RWPE1 (cell line): Measurements from ENCODE around the gene PRSS37.
"Not testable (repeated sequence)": the region's sequence is repeated elsewhere in the genome, so short reads cannot be mapped to it uniquely, and the experiment has no call there.

Experiments
- CTCF ChIA-PET: fragments of 350-600 bp; sonication (Branson Sonifier 250); formaldehyde crosslinking; extraction: SDS; loops from one replicate; lab custom pipeline; 2021; lab: Yijun Ruan, JAX
- POLR2A ChIA-PET: fragments of 400-600 bp; formaldehyde crosslinking; extraction: SDS; loops from one replicate; lab custom pipeline; 2020; ENCODE audit warnings: antibody characterized with exemption; ENCODE audit not compliant: low non-redundant PET; lab: Yijun Ruan, JAX
- DNase-seq: peaks from one replicate; pipeline ENCODE4 v3.0.0; 2012; ENCODE audit warnings: low spot score
- H3K27ac ChIP-seq: fragments of 450-650 bp; 2 replicates; pipeline ENCODE4 v1.5.1; 2017
- CTCF ChIP-seq: fragments of 450-650 bp; conservative IDR thresholded peaks from 2 replicates; pipeline ENCODE4 v1.5.1; 2017; ENCODE audit warnings: low read depth, mild to moderate bottlenecking

Gene PRSS37

GRCh38 chr7:141847996-141848395 is 6.7 kb upstream of the PRSS37 start:
- TF ChIP-seq CTCF, result no peak
- DNase-seq, result no peak
- H3K27ac ChIP-seq, result no peak overlapping the region
- CTCF ChIA-PET, result no interaction called here
- POLR2A ChIA-PET, result no interaction called here

GRCh38 chr7:141844256-141844655 is 3.0 kb upstream of the PRSS37 start:
- CTCF ChIA-PET, result no interaction called here
- POLR2A ChIA-PET, result no interaction called here
- no peak for DNase-seq
- no peak overlapping the region for H3K27ac ChIP-seq
- TF ChIP-seq CTCF, result no peak

GRCh38 chr7:141842904-141843303 is 1.6 kb upstream of the PRSS37 start:
- ChIA-PET POLR2A (no interaction called here), CTCF (interaction anchor here (0.6 kb wide), 1 partner anchor 54 kb away, joined by 7 read pairs; no protein-coding TSS in a partner anchor)
- H3K27ac ChIP-seq, result no peak overlapping the region
- TF ChIP-seq CTCF, result no peak
- DNase-seq, result no peak

- no peak for DNase-seq
- TF ChIP-seq CTCF, result no peak
- ChIA-PET POLR2A (no interaction called here), CTCF (interaction anchor here (0.7 kb wide), 1 partner anchor 22 kb away, joined by 3 read pairs; no protein-coding TSS in a partner anchor)
- H3K27ac ChIP-seq, result no peak overlapping the region
Observed at GRCh38 chr7:141840708-141841107, 577 bp downstream of the PRSS37 start.

GRCh38 chr7:141839256-141839655 is 2.0 kb downstream of the PRSS37 start:
- CTCF ChIA-PET, result no interaction called here
- no peak for DNase-seq
- no peak overlapping the region for H3K27ac ChIP-seq
- no peak for TF ChIP-seq CTCF
- POLR2A ChIA-PET, result no interaction called here

GRCh38 chr7:141838581-141838980 is 2.7 kb downstream of the PRSS37 start:
- no peak for DNase-seq
- no peak for TF ChIP-seq CTCF
- ChIA-PET CTCF (no interaction called here), POLR2A (no interaction called here)
- H3K27ac ChIP-seq, result no peak overlapping the region

- no peak for DNase-seq
- TF ChIP-seq CTCF, result no peak
- H3K27ac ChIP-seq, result no peak overlapping the region
- POLR2A ChIA-PET, result no interaction called here
- CTCF ChIA-PET, result no interaction called here
Observed at GRCh38 chr7:141837683-141838082, 3.6 kb downstream of the PRSS37 start.

- H3K27ac ChIP-seq, CTCF ChIA-PET, DNase-seq, POLR2A ChIA-PET: not testable (repeated sequence)
Observed at GRCh38 chr7:141822432-141822831, 18.9 kb downstream of the PRSS37 start.
